ENCODE data around the gene CASKIN2. TPM values are rescaled to one million over a fixed set of nuclear protein-coding genes. Genes with fewer than 3 reads are reported as not detected.

Gene CASKIN2
- total and polyA plus RNA-seq, 2 of the 4 experiments (the other 2 are of a cell fraction): 2.9 to 6.9 TPM

DNA sequence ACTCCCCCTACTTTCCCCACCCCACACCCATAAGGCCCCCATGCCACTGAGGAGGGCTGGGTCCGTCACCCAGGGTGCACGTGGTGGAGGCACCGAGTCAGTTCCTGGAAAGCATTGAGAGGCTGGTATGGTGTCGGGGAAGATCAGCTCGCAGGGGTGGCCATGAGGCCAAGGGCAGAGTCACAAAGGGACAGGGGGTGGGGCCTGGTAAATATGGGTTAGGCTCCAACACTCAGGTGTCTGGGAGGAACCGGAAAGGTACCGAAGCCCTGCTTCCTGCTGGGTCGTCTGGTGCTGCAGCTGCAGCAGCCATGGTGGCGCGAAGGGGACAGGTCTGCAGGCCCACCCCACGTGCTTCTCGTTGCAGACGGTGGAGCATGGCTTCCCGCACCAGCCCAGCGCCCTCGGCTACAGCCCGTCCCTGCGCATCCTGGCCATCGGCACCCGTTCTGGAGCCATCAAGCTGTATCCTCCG is 40.4 kb upstream of the CASKIN2 start:
- peaks cover 11% of the 10 kb centered on the region for H3K4me1 ChIP-seq (ENCODE audit: control insufficient read depth, insufficient read depth, low read length)
- DNase-seq: no peak
- H4K8ac ChIP-seq (ENCODE audit: low read depth in 2 of 2, low read length in 2 of 2): no peak overlapping the region
- H3K23ac ChIP-seq (ENCODE audit: low read depth, low read length): no peak overlapping the region
- H2BK5ac ChIP-seq (ENCODE audit: low read depth, low read length, poor library complexity, severe bottlenecking): no peak overlapping the region
- no peak for ATAC-seq (ENCODE audit: low read depth)
- no peaks in the 10 kb centered on the region for H3K27me3 ChIP-seq (ENCODE audit: control insufficient read depth, insufficient read depth, low read length)
- peaks cover 11% of the 10 kb centered on the region; the same call in 1 of the 2 replicates for H3K9me1 ChIP-seq (ENCODE audit: insufficient read depth, low read length)
- H3K36me3 ChIP-seq (ENCODE audit: control insufficient read depth, insufficient read depth, low read length): no peaks in the 10 kb centered on the region
- TF ChIP-seq MAFK (IDR thresholded peaks at IDR 0.05; ENCODE audit: low read depth, low read length) (no peak), RFX5 (IDR thresholded peaks at IDR 0.05; ENCODE audit: low read depth, low read length) (no peak), MXI1 (IDR thresholded peaks at IDR 0.05; ENCODE audit: borderline replicate concordance, low read depth, low read length) (no peak), RCOR1 (IDR thresholded peaks at IDR 0.05; ENCODE audit: insufficient replicate concordance, low read length) (no peak), CEBPB (IDR thresholded peaks at IDR 0.05; ENCODE audit: low read depth, low read length) (no peak), RAD21 (IDR thresholded peaks at IDR 0.05; ENCODE audit: low read length) (no peak), CHD1 (IDR thresholded peaks at IDR 0.05; ENCODE audit: low read depth, low read length) (no peak), MAZ (IDR thresholded peaks at IDR 0.05; ENCODE audit: borderline replicate concordance, low read depth, low read length) (no peak), BHLHE40 (IDR thresholded peaks at IDR 0.05; ENCODE audit: low read depth, low read length) (no peak), POLR2A (IDR thresholded peaks at IDR 0.05; ENCODE audit: low read depth, low read length) (no peak), NFE2L2 (IDR thresholded peaks at IDR 0.05; ENCODE audit: low read depth, low read length) (no peak), FOS (IDR thresholded peaks at IDR 0.05; ENCODE audit: low read depth, low read length) (no peak)
- TF ChIP-seq, protein P1, sequence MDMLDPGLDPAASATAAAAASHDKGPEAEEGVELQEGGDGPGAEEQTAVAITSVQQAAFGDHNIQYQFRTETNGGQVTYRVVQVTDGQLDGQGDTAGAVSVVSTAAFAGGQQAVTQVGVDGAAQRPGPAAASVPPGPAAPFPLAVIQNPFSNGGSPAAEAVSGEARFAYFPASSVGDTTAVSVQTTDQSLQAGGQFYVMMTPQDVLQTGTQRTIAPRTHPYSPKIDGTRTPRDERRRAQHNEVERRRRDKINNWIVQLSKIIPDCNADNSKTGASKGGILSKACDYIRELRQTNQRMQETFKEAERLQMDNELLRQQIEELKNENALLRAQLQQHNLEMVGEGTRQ (IDR thresholded peaks at IDR 0.05; ENCODE audit: low read depth, low read length): no peak
- TF ChIP-seq, protein P2, sequence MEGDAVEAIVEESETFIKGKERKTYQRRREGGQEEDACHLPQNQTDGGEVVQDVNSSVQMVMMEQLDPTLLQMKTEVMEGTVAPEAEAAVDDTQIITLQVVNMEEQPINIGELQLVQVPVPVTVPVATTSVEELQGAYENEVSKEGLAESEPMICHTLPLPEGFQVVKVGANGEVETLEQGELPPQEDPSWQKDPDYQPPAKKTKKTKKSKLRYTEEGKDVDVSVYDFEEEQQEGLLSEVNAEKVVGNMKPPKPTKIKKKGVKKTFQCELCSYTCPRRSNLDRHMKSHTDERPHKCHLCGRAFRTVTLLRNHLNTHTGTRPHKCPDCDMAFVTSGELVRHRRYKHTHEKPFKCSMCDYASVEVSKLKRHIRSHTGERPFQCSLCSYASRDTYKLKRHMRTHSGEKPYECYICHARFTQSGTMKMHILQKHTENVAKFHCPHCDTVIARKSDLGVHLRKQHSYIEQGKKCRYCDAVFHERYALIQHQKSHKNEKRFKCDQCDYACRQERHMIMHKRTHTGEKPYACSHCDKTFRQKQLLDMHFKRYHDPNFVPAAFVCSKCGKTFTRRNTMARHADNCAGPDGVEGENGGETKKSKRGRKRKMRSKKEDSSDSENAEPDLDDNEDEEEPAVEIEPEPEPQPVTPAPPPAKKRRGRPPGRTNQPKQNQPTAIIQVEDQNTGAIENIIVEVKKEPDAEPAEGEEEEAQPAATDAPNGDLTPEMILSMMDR (conservative IDR thresholded peaks at IDR 0.05; ENCODE audit: low read depth, low read length): no peak
- H3K79me1 ChIP-seq (ENCODE audit: low read depth in 1 of 2, low read length in 2 of 2): no peaks in the 10 kb centered on the region
- no peak overlapping the region for H2AK9ac ChIP-seq (replicated peaks; ENCODE audit: low read depth, low read length, poor library complexity)
- in situ Hi-C loops (cut with MboI; ENCODE audit: low sequenced_read_pairs): no loop called here
- H3K27ac ChIP-seq (ENCODE audit: insufficient read depth, low read length): no peak overlapping the region
- H4K20me1 ChIP-seq (ENCODE audit: insufficient read depth, low read length): no peaks in the 10 kb centered on the region
- no peak overlapping the region for H3K4ac ChIP-seq (ENCODE audit: low read depth, low read length)
- 92% methylated on average over 12 of the region's 21 CpGs; no CpG with 5 or more reads in 1 of the 2 experiments for WGBS, 2 experiments (ENCODE audit: extremely low coverage in 2 of 2, insufficient read length in 1 of 2)
- no peak overlapping the region for H2BK120ac ChIP-seq (ENCODE audit: low read depth, low read length)
- H4K5ac ChIP-seq (ENCODE audit: low read depth, low read length): no peak overlapping the region
- H3K14ac ChIP-seq (replicated peaks; ENCODE audit: low read depth, low read length): no peak overlapping the region
- no peak overlapping the region for H3K9ac ChIP-seq (ENCODE audit: low read depth, low read length)
- POLR2A ChIA-PET (ENCODE audit: unreplicated experiment): no interaction called here
- H3K18ac ChIP-seq (ENCODE audit: low read depth, low read length): no peak overlapping the region
- H3K4me2 ChIP-seq (ENCODE audit: low read depth, low read length): no peak overlapping the region
- intact Hi-C loops (cut with micrococcal nuclease): no loop called here
- H2BK20ac ChIP-seq (ENCODE audit: low read depth, low read length): no peak overlapping the region
- H3K9me3 ChIP-seq (ENCODE audit: control insufficient read depth, insufficient read depth, low read length): no peaks in the 10 kb centered on the region
- H4K91ac ChIP-seq (ENCODE audit: insufficient read depth, low read depth, low read length): no peak overlapping the region
- no peak overlapping the region for H2AK5ac ChIP-seq (ENCODE audit: low read depth, low read length)
- no peak overlapping the region for H3K56ac ChIP-seq (ENCODE audit: extremely low read depth, insufficient read depth, low read length)
- BruUV-seq (replicated peaks): no TSS peak
- H2BK15ac ChIP-seq (ENCODE audit: low read depth, low read length): no peak overlapping the region
- dilution Hi-C loops (cut with HindIII; ENCODE audit: low sequenced_read_pairs, unreplicated experiment): no loop called here
- no peak overlapping the region for H3K4me3 ChIP-seq (ENCODE audit: insufficient read depth, low read depth, low read length)
- H2AFZ ChIP-seq (replicated peaks; ENCODE audit: low read length, poor library complexity): no peak overlapping the region
- CTCF ChIA-PET: no interaction called here

Data from IMR-90 (cell line).